ENCODE results near the gene PSMD3.

The PSMD3 gene

GRCh38 chr17:40020146-40020545 is 39.5 kb downstream of the PSMD3 start:
- DNase-seq (ENCODE audit: low read depth in 4 of 4, low spot score in 1 of 4), result no peak

GRCh38 chr17:40021451-40021971 is 40.9 kb downstream of the PSMD3 start:
- DNase-seq (ENCODE audit: low read depth in 4 of 4, low spot score in 1 of 4), result no peak

- DNase-seq (ENCODE audit: low read depth in 4 of 4, low spot score in 1 of 4), result no peak
Observed at GRCh38 chr17:40022497-40022896, 41.9 kb downstream of the PSMD3 start.

- DNase-seq (ENCODE audit: low read depth in 4 of 4, low spot score in 1 of 4), result no peak
Observed at GRCh38 chr17:40022961-40023541, 42.4 kb downstream of the PSMD3 start.

GRCh38 chr17:40023590-40024292 is 43.1 kb downstream of the PSMD3 start:
- DNase-seq (ENCODE audit: low read depth in 4 of 4, low spot score in 1 of 4), result no peak

GRCh38 chr17:40024901-40025300 is 44.3 kb downstream of the PSMD3 start:
- no peak for DNase-seq (ENCODE audit: low read depth in 4 of 4, low spot score in 1 of 4)

GRCh38 chr17:40025559-40025958 is 45.0 kb downstream of the PSMD3 start:
- DNase-seq (ENCODE audit: low read depth in 4 of 4, low spot score in 1 of 4), result no peak

GRCh38 chr17:40025991-40026815 is 45.6 kb downstream of the PSMD3 start:
- DNase-seq (ENCODE audit: low read depth in 4 of 4, low spot score in 1 of 4), result peak in 1 of 4 experiments; percentile 16

- peak; percentile 56 to 65 (median 61) for DNase-seq (ENCODE audit: low read depth in 4 of 4, low spot score in 1 of 4)
Observed at GRCh38 chr17:40026816-40027613, 46.4 kb downstream of the PSMD3 start.

GRCh38 chr17:40027614-40028012 is 47.0 kb downstream of the PSMD3 start:
- no peak for DNase-seq (ENCODE audit: low read depth in 4 of 4, low spot score in 1 of 4)

GRCh38 chr17:40028595-40028994 is 48.0 kb downstream of the PSMD3 start:
- no peak for DNase-seq (ENCODE audit: low read depth in 4 of 4, low spot score in 1 of 4)

GRCh38 chr17:40031706-40032105 is 51.1 kb downstream of the PSMD3 start:
- no peak for DNase-seq (ENCODE audit: low read depth in 4 of 4, low spot score in 1 of 4)

GRCh38 chr17:40032322-40033320 is 52.0 kb downstream of the PSMD3 start:
- DNase-seq (ENCODE audit: low read depth in 4 of 4, low spot score in 1 of 4), result no peak

GRCh38 chr17:40033339-40033738 is 52.7 kb downstream of the PSMD3 start:
- DNase-seq (ENCODE audit: low read depth in 4 of 4, low spot score in 1 of 4), result no peak

GRCh38 chr17:40034426-40035161 is 54.0 kb downstream of the PSMD3 start:
- no peak for DNase-seq (ENCODE audit: low read depth in 4 of 4, low spot score in 1 of 4)

- DNase-seq (ENCODE audit: low read depth in 4 of 4, low spot score in 1 of 4), result no peak
Observed at GRCh38 chr17:40035162-40035559, 54.6 kb downstream of the PSMD3 start.

GRCh38 chr17:40038882-40039513 is 58.4 kb downstream of the PSMD3 start:
- no peak for DNase-seq (ENCODE audit: low read depth in 4 of 4, low spot score in 1 of 4)

- no peak for DNase-seq (ENCODE audit: low read depth in 4 of 4, low spot score in 1 of 4)
Observed at GRCh38 chr17:40041196-40041595, 60.6 kb downstream of the PSMD3 start.
